Liver (tissue), 9 donors: ENCODE results near the gene TACC3. TPM values are rescaled to one million over a fixed set of nuclear protein-coding genes. Genes with fewer than 3 reads are reported as not detected.

Experiments used
- DNase-seq: peaks from one replicate; pipeline ENCODE4 v3.0.0-alpha.2; 2017; ENCODE audit warnings: low spot score
- H3K27ac ChIP-seq, 2 donors: one replicate each; pipeline ENCODE4 v1.7.0; 2013; ENCODE audit warnings: inconsistent platforms in 2 of 2, low read length in 2 of 2, control low read depth in 1 of 2, low read depth in 1 of 2, mild to moderate bottlenecking in 1 of 2
- H3K27me3 ChIP-seq, 4 donors: one replicate each; pipeline versions ENCODE4 v1.6.1 to v1.7.0; 2013; ENCODE audit warnings: low read length in 3 of 4, inconsistent platforms in 1 of 4, mild to moderate bottlenecking in 1 of 4, moderate library complexity in 1 of 4; ENCODE audit not compliant: control insufficient read depth in 4 of 4, insufficient read depth in 4 of 4
- H3K36me3 ChIP-seq, 4 donors: one replicate each; pipeline versions ENCODE4 v1.6.1 to v1.7.0; 2013; ENCODE audit warnings: low read length in 3 of 4, mild to moderate bottlenecking in 3 of 4, low read depth in 1 of 4, moderate library complexity in 1 of 4; ENCODE audit not compliant: control insufficient read depth in 4 of 4, insufficient read depth in 3 of 4
- H3K4me1 ChIP-seq, 4 donors: one replicate each; pipeline versions ENCODE4 v1.6.1 to v1.7.0; 2013; ENCODE audit warnings: low read length in 3 of 4, mild to moderate bottlenecking in 3 of 4, moderate library complexity in 1 of 4; ENCODE audit not compliant: control insufficient read depth in 4 of 4, insufficient read depth in 4 of 4
- H3K4me3 ChIP-seq, 3 donors: one replicate each; pipeline versions ENCODE4 v1.6.1 to v1.7.0; 2013; ENCODE audit warnings: low read length in 3 of 3, control low read depth in 1 of 3, low read depth in 1 of 3, mild to moderate bottlenecking in 1 of 3
- H3K9ac ChIP-seq, 2 donors: one replicate each; pipeline ENCODE4 v1.7.0; 2013; ENCODE audit warnings: low read length in 2 of 2, mild to moderate bottlenecking in 2 of 2, moderate library complexity in 2 of 2, control low read depth in 1 of 2, low read depth in 1 of 2
- H3K9me3 ChIP-seq, 4 donors: one replicate each; pipeline versions ENCODE4 v1.6.1 to v1.7.0; 2013; ENCODE audit warnings: low read length in 3 of 4; ENCODE audit not compliant: control insufficient read depth in 4 of 4
- EGR1 ChIP-seq, 2 donors: IDR thresholded peaks; 2 replicates each; pipeline ENCODE4 v1.6.1; 2016 to 2018; ENCODE audit warnings: antibody characterized with exemption in 2 of 2, low read depth in 2 of 2
- FOXA1 ChIP-seq: IDR thresholded peaks from 2 replicates; pipeline ENCODE4 v1.6.1; 2016; ENCODE audit warnings: antibody characterized with exemption
- FOXA2 ChIP-seq: IDR thresholded peaks from 2 replicates; pipeline ENCODE4 v1.6.1; 2016; ENCODE audit warnings: antibody characterized with exemption
- GABPA ChIP-seq, 2 donors: IDR thresholded peaks in 1 of 2; conservative IDR thresholded peaks in 1 of 2; 2 replicates each; pipeline ENCODE4 v1.6.1; 2016; ENCODE audit warnings: antibody characterized with exemption in 2 of 2, mild to moderate bottlenecking in 1 of 2, moderate library complexity in 1 of 2
- HNF4A ChIP-seq, 2 donors: conservative IDR thresholded peaks; 2 replicates each; pipeline ENCODE4 v1.6.1; 2016; ENCODE audit warnings: antibody characterized with exemption in 2 of 2, mild to moderate bottlenecking in 2 of 2
- HNF4G ChIP-seq: IDR thresholded peaks from 2 replicates; pipeline ENCODE4 v1.6.1; 2016; ENCODE audit warnings: antibody characterized with exemption
- JUND ChIP-seq, 2 donors: IDR thresholded peaks; 2 replicates each; pipeline ENCODE4 v1.6.1; 2016; ENCODE audit warnings: antibody characterized with exemption in 2 of 2
- NR2F2 ChIP-seq: IDR thresholded peaks from 2 replicates; pipeline ENCODE4 v1.6.1; 2016; ENCODE audit warnings: antibody characterized with exemption
- RXRA ChIP-seq, 2 donors: IDR thresholded peaks; 2 replicates each; pipeline ENCODE4 v1.6.1; 2017 to 2018; ENCODE audit warnings: antibody characterized with exemption in 2 of 2, mild to moderate bottlenecking in 1 of 2
- SP1 ChIP-seq: IDR thresholded peaks from 2 replicates; pipeline ENCODE4 v1.6.1; 2018; ENCODE audit warnings: antibody characterized with exemption, mild to moderate bottlenecking
- TAF1 ChIP-seq: conservative IDR thresholded peaks from 2 replicates; pipeline ENCODE4 v1.6.1; 2016; ENCODE audit warnings: antibody characterized with exemption, mild to moderate bottlenecking
- YY1 ChIP-seq: IDR thresholded peaks from 2 replicates; pipeline ENCODE4 v1.6.1; 2016; ENCODE audit warnings: antibody characterized with exemption, mild to moderate bottlenecking
- WGBS: extraction: QIAGEN DNeasy Blood & Tissue Kit; methylation state at CpG from one replicate; pipeline ENCODE4 v1.1.7; 2013; 5-methylcytosine and 5-hydroxymethylcytosine counted together
- polyA plus RNA-seq, 2 donors: library from polyadenylated mRNA; stranded (reverse) in 1 of 2; unstranded in 1 of 2; fragments of 200-250 nt in 1 of 2; fragments of >200 nt in 1 of 2; fragmentation: Nextera tagmentation in 1 of 2; extraction: Ambion mirVana in 1 of 2; gene quantifications; one replicate each; pipeline versions ENCODE4 v1.2.1 to v1.2.3, GENCODE V29; 2013 to 2015
- total RNA-seq, 2 donors: library from RNA; depleted of rRNA; stranded (reverse); fragments of >200 nt; gene quantifications; one replicate each; pipeline ENCODE4 v1.2.3, GENCODE V29; 2014
- TF ChIP-seq, protein P1 (sequence below): IDR thresholded peaks from 2 replicates; pipeline ENCODE4 v1.6.1; 2016; ENCODE audit warnings: antibody characterized with exemption
- TF ChIP-seq, protein P2 (sequence below): IDR thresholded peaks from 2 replicates; pipeline ENCODE4 v1.6.1; 2016; ENCODE audit warnings: antibody characterized with exemption
- TF ChIP-seq, protein P3 (sequence below): IDR thresholded peaks from 2 replicates; pipeline ENCODE4 v1.6.1; 2016; ENCODE audit warnings: antibody characterized with exemption
- TF ChIP-seq, protein P4 (sequence below): IDR thresholded peaks from 2 replicates; pipeline ENCODE4 v1.6.1; 2016; ENCODE audit warnings: antibody characterized with exemption, mild to moderate bottlenecking
- TF ChIP-seq, protein P5 (sequence below): fragments of 150-350 bp; IDR thresholded peaks from 2 replicates; pipeline ENCODE4 v1.5.1; 2017; ENCODE audit warnings: improper control_type of control experiment, low read depth, low read length; ENCODE audit not compliant: missing input control
- donor health status: healthy.
- donor health status: healthy.
- donor health status: healthy.
- donor health status: healthy.
- donor health status: healthy.

Gene TACC3
- total and polyA plus RNA-seq, 4 donors, result 1.4 to 38.9 (median 5.5) TPM

DNA sequence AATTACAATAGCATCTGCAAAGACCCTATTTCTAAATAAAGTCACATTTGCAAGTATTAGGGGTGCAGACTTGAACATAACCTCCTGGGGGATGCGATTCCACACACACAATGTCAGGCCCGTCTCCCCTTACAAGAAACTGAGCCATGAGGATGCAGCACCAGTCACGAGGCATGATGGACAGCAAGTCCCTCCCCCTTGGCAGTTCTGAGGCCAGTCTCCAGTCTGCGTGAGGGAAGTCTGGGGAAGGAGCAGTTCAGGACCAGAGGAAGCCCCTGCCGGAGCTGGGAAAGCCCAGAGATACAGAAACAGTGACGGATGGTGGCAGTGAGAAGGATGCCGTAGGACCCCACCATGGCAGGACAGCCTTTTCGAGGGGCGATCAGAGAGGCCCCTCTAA lies 46.6 kb upstream of the TACC3 start:
- Histone ChIP-seq H3K36me3 (no peaks in the 10 kb centered on the region), H3K27me3 (no peaks in the 10 kb centered on the region), H3K4me1 (no peaks in the 10 kb centered on the region), H3K4me3 (no peak overlapping the region), H3K9ac (no peak overlapping the region), H3K9me3 (no peaks in the 10 kb centered on the region), H3K27ac (no peak overlapping the region)
- 77% methylated on average over 9 of the region's 9 CpGs for WGBS
- no peak for DNase-seq
- no peak for TF ChIP-seq NR2F2
- TF ChIP-seq EGR1 (IDR thresholded peaks at IDR 0.05; ENCODE audit: low read depth in 2 of 2), result no peak
- TF ChIP-seq TAF1, result no peak
- TF ChIP-seq, protein P1, sequence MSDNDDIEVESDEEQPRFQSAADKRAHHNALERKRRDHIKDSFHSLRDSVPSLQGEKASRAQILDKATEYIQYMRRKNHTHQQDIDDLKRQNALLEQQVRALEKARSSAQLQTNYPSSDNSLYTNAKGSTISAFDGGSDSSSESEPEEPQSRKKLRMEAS, result no peak
- no peak for TF ChIP-seq RXRA (IDR thresholded peaks at IDR 0.05)
- no peak for TF ChIP-seq JUND (IDR thresholded peaks at IDR 0.05)
- no peak for TF ChIP-seq GABPA (IDR thresholded peaks at IDR 0.05 in 1 of 2, conservative IDR thresholded peaks at IDR 0.05 in 1 of 2)

DNA sequence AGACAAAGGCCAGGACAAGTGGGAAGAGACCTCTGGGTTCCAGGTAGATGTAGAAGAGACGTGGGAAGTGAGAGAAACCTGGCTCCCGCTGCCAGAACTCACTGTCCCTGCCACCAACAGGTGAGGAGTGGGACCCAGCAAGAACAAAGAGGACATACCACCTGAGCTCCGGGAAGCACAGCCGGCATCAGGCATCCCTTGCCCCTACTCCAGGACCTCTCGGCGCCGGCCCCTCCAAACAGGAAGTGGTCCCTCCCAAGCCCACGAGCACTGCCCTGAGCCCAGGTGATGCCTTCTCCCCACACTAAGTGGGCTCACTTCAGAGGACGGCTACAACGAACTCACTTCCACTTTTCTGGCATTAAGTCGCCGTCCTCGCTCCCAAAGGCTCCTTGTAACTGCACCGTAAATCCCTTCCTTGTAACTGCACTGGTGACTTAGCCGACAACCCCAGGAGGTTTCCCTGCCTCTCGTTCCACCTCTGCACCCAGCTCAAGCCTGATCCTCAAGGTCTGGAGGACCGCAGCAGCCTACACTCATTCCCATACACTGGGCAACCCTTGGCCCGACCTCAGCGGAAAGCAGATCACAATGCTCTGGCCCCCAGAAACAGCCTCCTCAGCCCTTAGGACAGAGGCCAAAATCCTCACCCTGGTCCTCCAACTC lies 46.1 kb upstream of the TACC3 start:
- H3K36me3 ChIP-seq, result no peaks in the 10 kb centered on the region
- H3K27ac ChIP-seq, result no peak overlapping the region
- no peaks in the 10 kb centered on the region for H3K9me3 ChIP-seq
- H3K4me1 ChIP-seq, result no peaks in the 10 kb centered on the region
- 89% methylated on average over 19 of the region's 19 CpGs for WGBS
- DNase-seq, result no peak
- TF ChIP-seq FOXA2 (no peak), SP1 (no peak), YY1 (no peak), GABPA (IDR thresholded peaks at IDR 0.05 in 1 of 2, conservative IDR thresholded peaks at IDR 0.05 in 1 of 2) (no peak), EGR1 (IDR thresholded peaks at IDR 0.05; ENCODE audit: low read depth in 2 of 2) (no peak), HNF4A (conservative IDR thresholded peaks at IDR 0.05) (no peak), HNF4G (no peak), RXRA (IDR thresholded peaks at IDR 0.05) (no peak), TAF1 (no peak), FOXA1 (no peak)
- TF ChIP-seq, protein P2, sequence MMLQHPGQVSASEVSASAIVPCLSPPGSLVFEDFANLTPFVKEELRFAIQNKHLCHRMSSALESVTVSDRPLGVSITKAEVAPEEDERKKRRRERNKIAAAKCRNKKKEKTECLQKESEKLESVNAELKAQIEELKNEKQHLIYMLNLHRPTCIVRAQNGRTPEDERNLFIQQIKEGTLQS, result no peak
- TF ChIP-seq, protein P3, sequence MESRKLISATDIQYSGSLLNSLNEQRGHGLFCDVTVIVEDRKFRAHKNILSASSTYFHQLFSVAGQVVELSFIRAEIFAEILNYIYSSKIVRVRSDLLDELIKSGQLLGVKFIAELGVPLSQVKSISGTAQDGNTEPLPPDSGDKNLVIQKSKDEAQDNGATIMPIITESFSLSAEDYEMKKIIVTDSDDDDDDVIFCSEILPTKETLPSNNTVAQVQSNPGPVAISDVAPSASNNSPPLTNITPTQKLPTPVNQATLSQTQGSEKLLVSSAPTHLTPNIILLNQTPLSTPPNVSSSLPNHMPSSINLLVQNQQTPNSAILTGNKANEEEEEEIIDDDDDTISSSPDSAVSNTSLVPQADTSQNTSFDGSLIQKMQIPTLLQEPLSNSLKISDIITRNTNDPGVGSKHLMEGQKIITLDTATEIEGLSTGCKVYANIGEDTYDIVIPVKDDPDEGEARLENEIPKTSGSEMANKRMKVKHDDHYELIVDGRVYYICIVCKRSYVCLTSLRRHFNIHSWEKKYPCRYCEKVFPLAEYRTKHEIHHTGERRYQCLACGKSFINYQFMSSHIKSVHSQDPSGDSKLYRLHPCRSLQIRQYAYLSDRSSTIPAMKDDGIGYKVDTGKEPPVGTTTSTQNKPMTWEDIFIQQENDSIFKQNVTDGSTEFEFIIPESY, result no peak
- TF ChIP-seq, protein P4, sequence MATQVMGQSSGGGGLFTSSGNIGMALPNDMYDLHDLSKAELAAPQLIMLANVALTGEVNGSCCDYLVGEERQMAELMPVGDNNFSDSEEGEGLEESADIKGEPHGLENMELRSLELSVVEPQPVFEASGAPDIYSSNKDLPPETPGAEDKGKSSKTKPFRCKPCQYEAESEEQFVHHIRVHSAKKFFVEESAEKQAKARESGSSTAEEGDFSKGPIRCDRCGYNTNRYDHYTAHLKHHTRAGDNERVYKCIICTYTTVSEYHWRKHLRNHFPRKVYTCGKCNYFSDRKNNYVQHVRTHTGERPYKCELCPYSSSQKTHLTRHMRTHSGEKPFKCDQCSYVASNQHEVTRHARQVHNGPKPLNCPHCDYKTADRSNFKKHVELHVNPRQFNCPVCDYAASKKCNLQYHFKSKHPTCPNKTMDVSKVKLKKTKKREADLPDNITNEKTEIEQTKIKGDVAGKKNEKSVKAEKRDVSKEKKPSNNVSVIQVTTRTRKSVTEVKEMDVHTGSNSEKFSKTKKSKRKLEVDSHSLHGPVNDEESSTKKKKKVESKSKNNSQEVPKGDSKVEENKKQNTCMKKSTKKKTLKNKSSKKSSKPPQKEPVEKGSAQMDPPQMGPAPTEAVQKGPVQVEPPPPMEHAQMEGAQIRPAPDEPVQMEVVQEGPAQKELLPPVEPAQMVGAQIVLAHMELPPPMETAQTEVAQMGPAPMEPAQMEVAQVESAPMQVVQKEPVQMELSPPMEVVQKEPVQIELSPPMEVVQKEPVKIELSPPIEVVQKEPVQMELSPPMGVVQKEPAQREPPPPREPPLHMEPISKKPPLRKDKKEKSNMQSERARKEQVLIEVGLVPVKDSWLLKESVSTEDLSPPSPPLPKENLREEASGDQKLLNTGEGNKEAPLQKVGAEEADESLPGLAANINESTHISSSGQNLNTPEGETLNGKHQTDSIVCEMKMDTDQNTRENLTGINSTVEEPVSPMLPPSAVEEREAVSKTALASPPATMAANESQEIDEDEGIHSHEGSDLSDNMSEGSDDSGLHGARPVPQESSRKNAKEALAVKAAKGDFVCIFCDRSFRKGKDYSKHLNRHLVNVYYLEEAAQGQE, result no peak
- TF ChIP-seq, protein P1, result no peak
- TF ChIP-seq, protein P5, sequence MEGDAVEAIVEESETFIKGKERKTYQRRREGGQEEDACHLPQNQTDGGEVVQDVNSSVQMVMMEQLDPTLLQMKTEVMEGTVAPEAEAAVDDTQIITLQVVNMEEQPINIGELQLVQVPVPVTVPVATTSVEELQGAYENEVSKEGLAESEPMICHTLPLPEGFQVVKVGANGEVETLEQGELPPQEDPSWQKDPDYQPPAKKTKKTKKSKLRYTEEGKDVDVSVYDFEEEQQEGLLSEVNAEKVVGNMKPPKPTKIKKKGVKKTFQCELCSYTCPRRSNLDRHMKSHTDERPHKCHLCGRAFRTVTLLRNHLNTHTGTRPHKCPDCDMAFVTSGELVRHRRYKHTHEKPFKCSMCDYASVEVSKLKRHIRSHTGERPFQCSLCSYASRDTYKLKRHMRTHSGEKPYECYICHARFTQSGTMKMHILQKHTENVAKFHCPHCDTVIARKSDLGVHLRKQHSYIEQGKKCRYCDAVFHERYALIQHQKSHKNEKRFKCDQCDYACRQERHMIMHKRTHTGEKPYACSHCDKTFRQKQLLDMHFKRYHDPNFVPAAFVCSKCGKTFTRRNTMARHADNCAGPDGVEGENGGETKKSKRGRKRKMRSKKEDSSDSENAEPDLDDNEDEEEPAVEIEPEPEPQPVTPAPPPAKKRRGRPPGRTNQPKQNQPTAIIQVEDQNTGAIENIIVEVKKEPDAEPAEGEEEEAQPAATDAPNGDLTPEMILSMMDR, result no peak
- no peak overlapping the region for H3K4me3 ChIP-seq
- H3K9ac ChIP-seq, result no peak overlapping the region
- no peaks in the 10 kb centered on the region for H3K27me3 ChIP-seq
